Activated CD4-positive, alpha-beta T cell treated with anti-CD3 and anti-CD28 coated beads, Interleukin-2, amount 10 ng/mL, durations not matched to agents 24 days and 14 days (primary cell): ENCODE measurements around the gene EXOC3L1. TPM values are rescaled to one million over a fixed set of nuclear protein-coding genes. Genes with fewer than 3 reads are reported as not detected.
A peak's percentile ranks its signal among the peaks of the same experiment; 100 is the strongest.

Experiments used
- DNase-seq: peaks from one replicate; pipeline ENCODE4 v3.0.0; 2022
- H3K27ac Mint-ChIP-seq: one replicate; pipeline ENCODE4 v1.8.0; 2022; ENCODE audit warnings: mild to moderate bottlenecking, mixed read lengths
- H3K27me3 Mint-ChIP-seq: one replicate; pipeline ENCODE4 v1.8.0; 2022; ENCODE audit warnings: mixed read lengths
- H3K36me3 Mint-ChIP-seq: one replicate; pipeline ENCODE4 v1.8.0; 2022; ENCODE audit warnings: low read depth, mild to moderate bottlenecking, mixed read lengths
- H3K4me1 Mint-ChIP-seq: one replicate; pipeline ENCODE4 v1.8.0; 2021; ENCODE audit warnings: mixed read lengths
- H3K4me3 Mint-ChIP-seq: one replicate; pipeline ENCODE4 v1.8.0; 2022; ENCODE audit warnings: mild to moderate bottlenecking, moderate library complexity, mixed read lengths
- H3K9me3 Mint-ChIP-seq: one replicate; pipeline ENCODE4 v1.8.0; 2021; ENCODE audit warnings: mixed read lengths
- intact Hi-C: fragments of 100-400 bp; cut with micrococcal nuclease; formaldehyde crosslinking; loops from one replicate; pipeline ENCODE4 v1.15.1; 2023
- total RNA-seq: library from RNA; stranded (reverse); gene quantifications from 2 replicates; pipeline ENCODE4 v1.2.3, GENCODE V29; 2022

EXOC3L1 gene
- total RNA-seq, 1 donor from 2014 or later = 0.12 TPM

DNA sequence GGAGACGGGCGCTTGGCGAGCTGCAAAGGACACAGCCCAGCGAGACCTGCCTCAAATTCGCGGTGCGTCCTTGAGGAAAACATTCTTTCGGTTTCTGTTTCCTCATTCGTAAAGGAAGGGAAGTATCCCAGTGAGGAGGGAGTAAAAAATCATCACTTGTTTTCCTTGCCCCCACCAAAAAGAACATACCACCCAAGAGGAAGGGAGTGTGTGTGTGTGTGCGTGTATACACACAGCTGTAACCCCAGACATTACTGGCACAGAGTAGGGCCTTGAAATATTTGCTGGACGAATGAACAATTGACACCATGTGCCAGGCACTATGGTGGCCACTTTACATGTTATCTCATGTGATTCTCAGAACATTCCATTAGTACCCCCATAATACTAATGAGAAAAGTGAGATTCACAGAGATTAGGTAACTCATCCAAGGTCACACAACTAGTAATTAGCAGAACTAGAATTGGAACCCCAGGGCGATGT, 4.2 kb downstream of the EXOC3L1 start:
- Mint-ChIP-seq H3K27me3 (peaks cover 8% of the 10 kb centered on the region), H3K4me1 (peaks cover 8% of the 10 kb centered on the region), H3K9me3 (no peaks in the 10 kb centered on the region), H3K4me3 (no peak overlapping the region), H3K36me3 (no peaks in the 10 kb centered on the region), H3K27ac (peak overlapping the region; percentile 75)
- DNase-seq = no peak
- intact Hi-C loops = loop anchor here (1.0 kb wide), 3 partner anchors 167 to 231 kb away; no protein-coding TSS in a partner anchor

DNA sequence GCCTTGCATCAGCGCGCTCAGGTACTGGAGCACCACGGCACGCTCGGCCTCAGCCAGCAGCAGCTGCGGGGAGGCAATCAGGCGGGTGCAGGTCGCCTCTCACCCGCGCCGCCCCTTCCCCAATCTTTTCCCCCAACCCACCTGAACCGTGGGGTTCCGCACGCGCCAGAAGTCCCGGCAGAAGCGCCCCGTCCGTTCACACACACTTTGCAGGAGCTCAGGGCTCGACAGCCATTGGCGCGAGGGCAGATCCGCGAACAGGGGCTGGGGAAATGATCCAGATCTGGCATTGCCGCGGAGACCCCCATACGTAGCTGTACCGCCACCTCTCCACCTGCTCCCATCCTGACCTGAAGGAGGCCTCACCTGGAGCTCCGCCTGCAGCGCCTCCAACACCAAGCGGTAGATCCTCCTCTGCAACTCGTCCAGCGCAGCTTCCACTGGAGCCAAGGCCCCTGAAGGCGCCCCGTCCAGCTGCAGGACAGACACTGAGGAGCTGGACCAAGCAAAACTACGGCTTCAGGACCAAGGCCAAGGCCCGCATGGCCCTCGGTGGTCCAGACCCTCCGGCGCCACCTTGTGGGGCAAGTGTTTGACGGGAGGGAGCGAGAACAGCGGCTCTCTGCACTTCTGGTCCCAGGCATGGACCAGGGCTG, 4.8 kb downstream of the EXOC3L1 start:
- intact Hi-C loops = loop anchor here (1.0 kb wide), 3 partner anchors 167 to 231 kb away; no protein-coding TSS in a partner anchor
- DNase-seq = peak; percentile 96
- H3K36me3 Mint-ChIP-seq = no peaks in the 10 kb centered on the region
- H3K4me3 Mint-ChIP-seq = no peak overlapping the region
- H3K27me3 Mint-ChIP-seq = peaks cover 8% of the 10 kb centered on the region
- peaks cover 8% of the 10 kb centered on the region for H3K4me1 Mint-ChIP-seq
- no peaks in the 10 kb centered on the region for H3K9me3 Mint-ChIP-seq
- H3K27ac Mint-ChIP-seq = peak overlapping the region; percentile 75

GRCh38 chr16:67184453-67184994, 5.4 kb downstream of the EXOC3L1 start:
- Mint-ChIP-seq H3K36me3 (peaks cover 2% of the 10 kb centered on the region), H3K27me3 (peaks cover 8% of the 10 kb centered on the region), H3K4me1 (peaks cover 12% of the 10 kb centered on the region), H3K4me3 (no peak overlapping the region), H3K27ac (peak overlapping the region; percentile 45), H3K9me3 (no peaks in the 10 kb centered on the region)
- no peak for DNase-seq
- intact Hi-C loops = no loop called here

DNA sequence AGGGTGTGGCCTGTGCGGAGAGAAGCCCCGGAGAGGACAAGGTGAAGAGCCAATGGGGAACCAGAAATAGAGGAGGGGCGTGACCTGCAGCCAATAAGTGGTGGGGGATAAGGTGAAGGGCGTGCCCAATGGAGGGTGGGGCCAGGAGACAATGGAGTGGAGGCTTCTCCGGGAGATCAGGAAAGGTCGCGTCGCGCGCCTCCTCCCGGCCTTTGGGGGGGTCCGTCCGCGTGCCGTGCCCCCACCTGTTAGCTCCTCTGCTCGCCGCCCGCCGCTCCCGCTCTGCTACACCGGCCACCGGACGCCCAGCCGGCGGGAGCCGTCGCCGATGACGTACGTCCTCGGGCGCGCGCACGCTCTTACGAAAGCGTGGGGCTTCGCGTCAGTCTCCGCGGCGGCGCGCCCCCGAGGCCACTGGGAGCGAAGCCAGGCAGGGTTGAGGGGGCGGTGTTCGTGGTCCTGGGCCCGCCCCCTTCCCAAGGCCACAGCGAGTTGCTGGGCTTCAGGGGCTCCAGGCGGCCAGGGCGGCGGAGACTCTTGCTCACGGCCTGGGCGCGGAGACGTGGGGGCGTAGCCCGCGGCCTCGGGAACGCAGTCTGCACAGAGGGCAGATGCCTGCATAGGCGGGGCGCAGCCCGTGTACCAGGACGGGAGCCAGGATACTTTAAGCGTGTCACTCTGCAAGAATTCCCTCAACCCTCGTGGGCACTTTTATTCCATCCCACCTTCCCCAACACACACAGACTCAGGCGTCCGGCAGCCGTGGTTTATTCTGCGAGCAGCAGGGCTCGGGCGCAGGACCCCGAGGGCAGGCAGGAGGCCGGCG, 6.1 kb downstream of the EXOC3L1 start, which contains the start of gene MATCAP1:
Gene MATCAP1, minus strand, starts transcription at position 337 of the 826 bp plus-strand sequence. CDS start 3,353 bp downstream, outside the sequence.
- no peaks in the 10 kb centered on the region for H3K9me3 Mint-ChIP-seq
- H3K4me1 Mint-ChIP-seq = peaks cover 18% of the 10 kb centered on the region
- DNase-seq = peak; percentile 98
- no peak within 1 kb of the TSS for H3K4me3 Mint-ChIP-seq
- H3K36me3 Mint-ChIP-seq = peaks cover 3% of the 10 kb centered on the region
- H3K27ac Mint-ChIP-seq = peak within 1 kb of the TSS; percentile 45
- peaks cover 8% of the 10 kb centered on the region for H3K27me3 Mint-ChIP-seq
- intact Hi-C loops = loop anchor here (1.0 to 2.0 kb wide), 5 partner anchors 8 to 63 kb away; partner anchors contain the start of genes E2F4, FHOD1 and NOL3

DNA sequence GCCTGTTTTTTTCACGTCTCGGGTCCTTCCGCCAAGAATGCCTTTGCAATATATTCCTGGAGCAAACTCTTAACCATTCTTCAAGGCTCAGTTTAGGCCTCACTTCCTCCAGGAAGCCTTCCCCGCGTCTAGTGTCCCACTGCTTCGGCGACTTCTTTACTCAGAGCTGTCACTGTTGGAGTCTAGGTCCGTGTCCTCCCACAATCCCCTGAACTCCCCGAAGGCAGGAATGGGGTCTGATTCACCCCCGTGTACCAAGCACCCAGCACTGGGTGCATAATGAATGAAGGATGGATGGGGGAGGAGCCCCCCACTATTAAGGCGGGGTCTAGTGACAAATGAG, 6.7 kb downstream of the EXOC3L1 start:
- peaks cover 3% of the 10 kb centered on the region for H3K36me3 Mint-ChIP-seq
- no peaks in the 10 kb centered on the region for H3K9me3 Mint-ChIP-seq
- intact Hi-C loops = loop anchor here (1.0 to 2.0 kb wide), 5 partner anchors 9 to 64 kb away; partner anchors contain the start of genes E2F4, FHOD1 and NOL3
- no peak overlapping the region for H3K27ac Mint-ChIP-seq
- peaks cover 22% of the 10 kb centered on the region for H3K4me1 Mint-ChIP-seq
- no peak overlapping the region for H3K4me3 Mint-ChIP-seq
- peaks cover 8% of the 10 kb centered on the region for H3K27me3 Mint-ChIP-seq
- no peak for DNase-seq

GRCh38 chr16:67182288-67182687, 7.6 kb downstream of the EXOC3L1 start:
- no peak overlapping the region for H3K27ac Mint-ChIP-seq
- H3K9me3 Mint-ChIP-seq = no peaks in the 10 kb centered on the region
- H3K4me1 Mint-ChIP-seq = peaks cover 30% of the 10 kb centered on the region

GRCh38 chr16:67181346-67181745, 8.6 kb downstream of the EXOC3L1 start:
- Mint-ChIP-seq H3K36me3 (peaks cover 11% of the 10 kb centered on the region), H3K4me1 (peaks cover 34% of the 10 kb centered on the region), H3K4me3 (no peak overlapping the region), H3K9me3 (no peaks in the 10 kb centered on the region), H3K27ac (no peak overlapping the region), H3K27me3 (peaks cover 8% of the 10 kb centered on the region)
- no peak for DNase-seq
- intact Hi-C loops = no loop called here

More at GRCh38 chr16:67182288-67182687, 7.6 kb downstream of the EXOC3L1 start:
- H3K27me3 Mint-ChIP-seq = peaks cover 8% of the 10 kb centered on the region
- peaks cover 6% of the 10 kb centered on the region for H3K36me3 Mint-ChIP-seq
- no peak for DNase-seq
- H3K4me3 Mint-ChIP-seq = no peak overlapping the region
- intact Hi-C loops = loop anchor here (2.0 kb wide), 1 partner anchor 65 kb away; the partner anchor contains the start of gene FHOD1

- intact Hi-C loops = no loop called here
- peaks cover 2% of the 10 kb centered on the region for H3K27me3 Mint-ChIP-seq
- H3K4me1 Mint-ChIP-seq = peaks cover 35% of the 10 kb centered on the region
- no peak for DNase-seq
- H3K9me3 Mint-ChIP-seq = no peaks in the 10 kb centered on the region
- H3K36me3 Mint-ChIP-seq = peaks cover 18% of the 10 kb centered on the region
- no peak overlapping the region for H3K27ac Mint-ChIP-seq
- H3K4me3 Mint-ChIP-seq = no peak overlapping the region
Measured at GRCh38 chr16:67180166-67180565, 9.8 kb downstream of the EXOC3L1 start.

GRCh38 chr16:67179421-67180080, 10.4 kb downstream of the EXOC3L1 start:
- Mint-ChIP-seq H3K4me1 (peaks cover 34% of the 10 kb centered on the region), H3K4me3 (peak overlapping the region; percentile 74), H3K36me3 (peaks cover 18% of the 10 kb centered on the region), H3K9me3 (no peaks in the 10 kb centered on the region), H3K27ac (no peak overlapping the region), H3K27me3 (no peaks in the 10 kb centered on the region)
- intact Hi-C loops = no loop called here
- peak; percentile 75 for DNase-seq

DNA sequence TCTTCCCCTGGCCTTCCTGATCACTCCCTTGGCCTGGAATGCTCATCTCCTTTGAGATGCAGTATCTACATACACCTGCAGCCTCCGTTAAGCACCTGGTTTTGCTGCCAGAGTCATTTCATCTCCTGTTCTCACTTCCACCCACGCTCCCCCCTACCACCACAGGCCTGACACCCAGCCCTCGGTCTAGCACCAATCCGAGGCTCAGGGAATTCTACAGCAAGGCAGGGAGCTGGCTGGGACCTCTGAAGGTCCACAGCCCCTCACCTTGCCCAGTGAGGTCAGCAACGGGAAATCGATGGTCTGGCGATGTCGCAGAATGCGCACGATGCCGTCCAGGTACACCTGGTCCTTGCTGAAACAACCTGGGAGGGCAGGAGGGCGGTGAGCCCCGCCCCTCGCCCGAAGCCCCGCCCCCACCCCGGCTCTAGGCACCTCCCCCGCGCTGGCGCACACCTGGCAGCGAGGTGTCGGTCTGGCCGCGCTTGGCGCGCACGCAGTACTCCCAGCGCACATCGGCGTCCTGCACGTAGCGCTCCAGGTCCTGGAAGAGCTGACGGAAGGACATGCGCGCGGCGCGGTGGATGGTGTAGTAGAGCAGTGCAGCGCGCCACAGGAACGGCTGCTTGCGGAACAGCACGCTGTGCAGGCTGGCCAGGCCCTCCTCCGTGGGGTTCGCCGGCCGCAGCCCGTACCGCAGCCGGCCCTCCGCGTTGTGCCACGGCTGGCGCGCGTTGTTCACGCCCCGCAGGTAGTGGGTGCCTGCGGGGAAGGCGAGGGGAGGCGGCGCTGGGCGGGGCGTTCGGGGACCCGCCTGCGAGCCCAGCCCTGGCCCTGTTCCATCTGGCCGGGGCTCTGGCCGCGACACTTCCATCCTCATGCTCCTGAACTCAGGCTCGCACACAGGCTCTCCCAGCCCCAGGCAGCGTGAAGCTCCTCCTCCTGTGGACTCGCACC, 11.9 kb downstream of the EXOC3L1 start:
- Mint-ChIP-seq H3K36me3 (peaks cover 21% of the 10 kb centered on the region), H3K4me3 (peak overlapping the region; percentile 74), H3K27ac (no peak overlapping the region), H3K4me1 (peaks cover 43% of the 10 kb centered on the region), H3K9me3 (no peaks in the 10 kb centered on the region), H3K27me3 (no peaks in the 10 kb centered on the region)
- peak; percentile 90 for DNase-seq
- intact Hi-C loops = no loop called here

- H3K4me1 Mint-ChIP-seq = peaks cover 50% of the 10 kb centered on the region
- no peak for DNase-seq
- intact Hi-C loops = no loop called here
- H3K27ac Mint-ChIP-seq = no peak overlapping the region
- peak overlapping the region; percentile 74 for H3K4me3 Mint-ChIP-seq
- no peaks in the 10 kb centered on the region for H3K27me3 Mint-ChIP-seq
- H3K36me3 Mint-ChIP-seq = peaks cover 22% of the 10 kb centered on the region
- H3K9me3 Mint-ChIP-seq = no peaks in the 10 kb centered on the region
Measured at GRCh38 chr16:67176662-67177061, 13.3 kb downstream of the EXOC3L1 start.

DNA sequence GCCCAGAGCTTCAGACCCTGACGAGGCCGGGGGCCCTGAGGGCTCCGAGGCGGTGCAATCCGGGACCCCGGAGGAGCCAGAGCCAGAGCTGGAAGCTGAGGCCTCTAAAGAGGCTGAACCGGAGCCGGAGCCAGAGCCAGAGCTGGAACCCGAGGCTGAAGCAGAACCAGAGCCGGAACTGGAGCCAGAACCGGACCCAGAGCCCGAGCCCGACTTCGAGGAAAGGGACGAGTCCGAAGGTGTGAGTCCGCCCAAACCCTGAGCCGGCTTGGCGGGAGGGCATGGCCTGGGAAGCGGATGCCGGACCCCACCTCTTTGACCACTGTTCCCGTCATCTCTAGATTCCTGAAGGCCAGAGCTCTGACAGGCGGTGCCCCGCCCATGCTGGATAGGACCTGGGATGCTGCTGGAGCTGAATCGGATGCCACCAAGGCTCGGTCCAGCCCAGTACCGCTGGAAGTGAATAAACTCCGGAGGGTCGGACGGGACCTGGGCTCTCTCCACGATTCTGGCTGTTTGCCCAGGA, 15.2 kb downstream of the EXOC3L1 start:
- H3K4me3 Mint-ChIP-seq = peak overlapping the region; percentile 94
- no peak for DNase-seq
- H3K4me1 Mint-ChIP-seq = peaks cover 63% of the 10 kb centered on the region
- no peaks in the 10 kb centered on the region for H3K9me3 Mint-ChIP-seq
- no peaks in the 10 kb centered on the region for H3K27me3 Mint-ChIP-seq
- intact Hi-C loops = loop anchor here (1.0 to 2.0 kb wide), 2 partner anchors 9 to 14 kb away; partner anchors contain the start of gene MATCAP1
- no peak overlapping the region for H3K27ac Mint-ChIP-seq
- H3K36me3 Mint-ChIP-seq = peaks cover 22% of the 10 kb centered on the region
